IPS DF 4.7 (cell line): Measurements from ENCODE around the gene NCEH1.

ENCODE experiments used
- DNase-seq: peaks from one replicate; pipeline ENCODE4 v3.0.0-alpha.2; 2013; ENCODE audit warnings: low spot score; ENCODE audit errors: extremely low read depth

Gene NCEH1

DNA sequence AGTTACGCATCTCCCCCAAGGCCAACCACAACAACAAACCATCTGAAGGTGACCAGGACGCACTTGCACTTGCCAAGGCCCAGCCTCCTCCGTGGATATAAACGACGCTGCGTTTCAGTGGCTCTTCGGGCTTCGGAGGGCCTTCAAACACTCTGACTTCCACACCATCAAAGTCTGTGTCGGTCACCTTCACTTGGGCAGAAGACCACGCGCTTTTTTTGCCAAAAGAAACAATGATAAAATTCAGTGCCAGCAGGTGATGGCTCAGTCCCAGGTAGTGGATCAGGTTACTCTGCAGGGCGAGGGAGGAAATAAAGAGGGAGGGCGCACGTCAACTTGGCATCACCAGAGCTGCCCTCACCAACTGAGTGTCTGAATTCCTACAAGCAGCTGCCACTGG is 63.0 kb downstream of the NCEH1 start:
- no peak for DNase-seq

DNA sequence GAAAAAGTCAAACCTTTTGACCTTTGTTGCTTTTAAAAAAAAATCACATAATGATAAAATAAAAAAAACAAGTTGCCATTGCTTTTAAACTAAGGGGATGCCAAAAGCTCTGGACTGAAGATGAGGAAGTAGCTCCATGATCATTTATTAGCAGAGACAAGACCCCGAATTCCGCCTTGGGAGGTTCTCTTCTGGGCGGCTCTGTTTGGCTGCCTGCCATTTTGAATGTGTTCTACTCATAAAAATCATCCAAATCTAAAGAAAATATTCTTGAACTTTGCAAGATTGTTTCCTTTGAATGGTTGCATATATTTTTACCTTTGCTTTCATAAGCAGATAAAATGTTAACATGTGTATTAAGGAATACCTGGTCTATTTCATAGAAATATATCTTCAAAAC is 63.8 kb downstream of the NCEH1 start:
- DNase-seq, result no peak

DNA sequence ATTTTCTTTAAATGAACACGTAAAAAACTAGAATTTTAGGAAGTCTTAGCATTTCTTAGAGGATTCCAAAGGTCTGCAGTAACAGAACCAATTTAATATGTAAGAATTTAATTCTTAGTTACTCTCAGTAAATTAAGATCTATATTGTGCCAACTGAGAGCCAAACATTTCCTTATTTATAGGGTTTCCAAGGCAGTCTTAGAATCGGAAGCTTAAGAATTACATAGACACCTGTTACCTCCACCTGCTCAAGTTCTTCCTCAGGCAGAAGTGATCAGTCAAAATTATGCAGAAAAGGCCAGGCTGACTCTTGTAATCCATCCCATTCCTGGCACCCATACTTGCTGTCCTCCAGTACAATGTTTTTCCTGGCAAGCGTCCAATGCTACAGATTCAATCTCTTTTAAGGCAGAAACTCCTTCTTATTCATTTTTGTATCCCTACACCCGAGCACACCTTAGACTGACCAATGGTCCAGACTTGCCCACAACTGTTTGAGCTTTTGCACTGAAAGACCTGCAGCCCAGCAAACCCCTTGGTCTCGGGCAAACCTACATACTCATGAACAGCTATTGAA is 64.3 kb downstream of the NCEH1 start:
- DNase-seq, result no peak

DNA sequence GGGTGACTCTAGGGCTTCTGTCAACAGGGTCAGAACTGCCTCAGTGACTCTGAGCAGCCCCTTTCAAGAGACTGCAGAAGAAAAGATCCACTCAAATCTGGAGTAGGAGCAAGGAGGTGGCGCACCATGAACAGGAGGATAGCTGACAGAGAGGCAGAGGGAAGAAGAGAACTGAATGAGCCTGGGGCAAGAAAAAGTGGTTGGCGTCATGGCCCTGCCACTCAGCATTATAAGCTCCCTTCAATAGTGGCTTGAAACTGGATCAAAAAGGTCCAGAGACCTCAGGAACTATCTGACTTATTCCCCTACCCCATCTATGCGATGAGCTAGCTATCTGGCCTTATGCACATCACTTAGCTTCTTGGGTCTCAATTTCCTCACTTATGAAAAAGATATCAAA is 66.6 kb downstream of the NCEH1 start:
- DNase-seq, result no peak

DNA sequence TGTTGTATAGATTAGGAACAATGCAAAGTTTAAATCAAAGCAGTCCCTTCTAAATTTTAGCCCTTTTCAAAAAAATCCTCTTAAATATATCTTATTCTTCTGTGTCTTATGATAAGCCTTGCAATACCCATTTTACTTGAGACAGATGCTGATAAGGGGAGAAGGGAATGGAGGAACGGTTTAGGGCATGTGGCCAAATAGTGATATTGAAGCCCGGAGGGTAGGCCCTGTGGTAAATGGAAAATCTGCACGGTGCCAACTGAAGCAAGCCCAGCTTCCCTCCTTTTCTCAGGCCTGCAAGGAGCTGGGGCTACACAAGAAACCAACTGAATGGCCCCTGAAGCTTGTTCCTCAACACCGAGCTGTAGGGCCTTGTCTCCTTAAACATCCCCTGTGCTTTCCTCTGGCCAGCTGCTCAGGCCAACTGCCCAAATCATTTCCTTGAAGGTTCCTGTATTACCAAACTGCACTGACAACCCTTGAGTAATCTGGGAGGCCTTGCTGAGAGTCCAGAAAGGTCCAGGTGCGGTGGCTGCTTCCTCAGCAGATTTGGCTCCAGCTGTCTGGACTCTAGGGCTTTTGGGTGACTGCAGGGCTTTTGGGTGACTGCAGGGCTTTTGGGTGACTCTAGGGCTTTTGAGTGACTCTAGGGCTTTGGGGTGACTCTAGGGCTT is 67.2 kb downstream of the NCEH1 start:
- no peak for DNase-seq

DNA sequence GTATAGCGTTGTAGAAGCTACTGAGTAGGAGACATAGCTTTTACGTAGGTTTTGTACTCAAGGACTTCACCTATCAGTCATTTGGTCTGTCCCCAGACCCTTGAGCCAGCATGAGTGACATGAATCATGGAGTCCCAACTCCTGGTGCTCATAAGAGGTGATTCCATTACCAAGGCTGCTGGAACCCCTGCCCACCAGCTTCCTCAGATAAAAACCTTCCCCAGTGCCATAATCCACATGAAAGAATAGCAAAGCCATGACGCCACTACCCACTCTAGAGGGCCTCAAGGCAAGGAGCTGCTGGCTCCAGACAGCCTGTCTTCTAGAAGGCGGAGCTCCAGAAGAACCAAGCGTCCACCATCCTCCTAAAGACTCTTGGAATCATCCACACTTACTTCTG is 69.6 kb downstream of the NCEH1 start:
- DNase-seq, result no peak

DNA sequence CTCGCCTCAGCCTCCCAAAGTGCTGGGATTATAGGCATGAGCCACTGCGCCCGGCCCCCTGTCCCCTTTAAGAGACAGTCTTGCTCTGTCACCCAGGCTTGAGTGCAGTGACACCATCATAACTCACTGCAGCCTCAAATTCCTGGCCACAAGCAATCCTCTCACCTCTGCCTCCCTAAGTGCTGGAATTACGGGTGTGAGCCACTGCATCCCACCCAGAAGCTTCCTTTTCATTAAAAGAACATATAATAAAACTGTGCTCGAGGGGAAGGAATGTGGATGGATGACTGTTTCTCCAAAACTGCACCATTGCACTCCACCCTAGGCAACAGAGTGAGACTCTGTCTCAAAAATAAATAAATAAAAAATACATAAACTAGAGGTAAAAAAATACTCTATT is 70.1 kb downstream of the NCEH1 start:
- no peak for DNase-seq

DNA sequence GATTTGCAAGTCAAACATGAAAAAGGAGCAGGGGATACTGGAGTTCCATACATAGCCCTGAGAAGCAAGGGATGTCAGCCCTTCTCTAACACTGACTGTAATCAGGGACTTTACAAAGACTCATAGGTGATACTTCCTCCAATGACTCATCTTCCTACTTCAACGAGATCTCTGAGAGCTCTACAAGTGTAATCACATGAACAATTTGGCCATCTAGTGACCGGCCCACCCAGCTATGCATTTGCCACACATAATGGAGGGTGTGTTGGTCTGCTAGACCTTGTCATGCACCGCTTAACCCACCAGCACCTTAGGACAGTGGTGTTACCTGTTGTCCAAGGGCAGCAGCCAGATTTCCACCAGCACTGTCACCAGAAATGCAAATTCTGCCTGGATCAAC is 75.3 kb downstream of the NCEH1 start:
- no peak for DNase-seq

DNA sequence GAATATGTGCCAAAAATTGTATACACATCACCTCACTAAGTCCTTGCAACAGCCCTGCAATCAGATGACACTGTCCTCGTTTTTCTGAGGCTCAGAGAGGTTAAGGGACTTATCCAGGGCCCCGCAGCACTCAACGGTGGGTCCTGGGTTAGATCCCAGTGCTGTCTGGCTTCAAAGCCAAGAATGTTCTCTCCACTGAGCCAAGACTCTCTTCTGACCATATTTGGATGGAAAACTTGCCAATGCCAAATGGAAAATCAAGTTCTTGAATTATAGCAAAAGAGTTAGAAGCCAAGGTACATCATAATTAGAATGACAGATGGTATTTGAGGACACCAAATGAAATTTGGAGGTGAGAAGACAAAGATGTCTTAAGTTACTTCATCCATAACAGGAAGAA is 75.9 kb downstream of the NCEH1 start:
- no peak for DNase-seq

DNA sequence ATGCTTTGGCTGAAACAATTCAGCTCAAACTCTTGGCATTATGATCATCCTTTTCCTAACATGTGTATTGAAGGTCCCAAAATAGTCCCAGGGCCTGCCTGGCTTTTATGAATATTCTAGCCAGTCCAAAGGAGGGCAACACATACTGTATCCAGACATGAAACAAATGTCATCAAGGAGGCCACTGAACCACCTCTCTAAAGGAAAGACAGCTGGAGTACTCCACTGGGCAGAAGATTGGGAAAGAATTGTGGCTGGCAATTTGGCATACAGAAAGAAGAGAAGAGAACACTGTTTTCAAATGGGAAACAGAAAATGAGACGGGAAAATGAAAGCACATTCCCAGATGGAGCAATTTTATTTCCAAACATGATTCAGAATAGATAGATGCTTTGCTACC is 80.6 kb downstream of the NCEH1 start:
- no peak for DNase-seq

DNA sequence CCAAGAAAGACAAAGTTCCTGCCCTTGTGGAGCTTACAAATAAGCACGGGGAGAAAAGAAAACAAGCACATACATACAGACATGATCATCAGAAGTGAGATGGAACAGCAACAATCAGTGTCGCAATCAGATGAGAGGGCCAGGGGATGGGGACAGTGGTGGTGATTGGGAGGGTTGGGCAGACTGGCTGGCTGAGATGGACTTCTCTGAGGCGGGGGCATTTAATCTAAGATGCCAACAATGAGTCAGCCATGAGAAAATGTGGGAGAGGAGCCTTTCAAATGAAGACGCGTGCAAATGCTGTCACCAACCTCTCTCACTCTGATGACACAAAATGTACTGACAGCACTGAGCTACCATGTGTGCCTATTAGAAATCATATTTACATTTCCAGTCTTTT is 81.4 kb downstream of the NCEH1 start:
- DNase-seq, result no peak

DNA sequence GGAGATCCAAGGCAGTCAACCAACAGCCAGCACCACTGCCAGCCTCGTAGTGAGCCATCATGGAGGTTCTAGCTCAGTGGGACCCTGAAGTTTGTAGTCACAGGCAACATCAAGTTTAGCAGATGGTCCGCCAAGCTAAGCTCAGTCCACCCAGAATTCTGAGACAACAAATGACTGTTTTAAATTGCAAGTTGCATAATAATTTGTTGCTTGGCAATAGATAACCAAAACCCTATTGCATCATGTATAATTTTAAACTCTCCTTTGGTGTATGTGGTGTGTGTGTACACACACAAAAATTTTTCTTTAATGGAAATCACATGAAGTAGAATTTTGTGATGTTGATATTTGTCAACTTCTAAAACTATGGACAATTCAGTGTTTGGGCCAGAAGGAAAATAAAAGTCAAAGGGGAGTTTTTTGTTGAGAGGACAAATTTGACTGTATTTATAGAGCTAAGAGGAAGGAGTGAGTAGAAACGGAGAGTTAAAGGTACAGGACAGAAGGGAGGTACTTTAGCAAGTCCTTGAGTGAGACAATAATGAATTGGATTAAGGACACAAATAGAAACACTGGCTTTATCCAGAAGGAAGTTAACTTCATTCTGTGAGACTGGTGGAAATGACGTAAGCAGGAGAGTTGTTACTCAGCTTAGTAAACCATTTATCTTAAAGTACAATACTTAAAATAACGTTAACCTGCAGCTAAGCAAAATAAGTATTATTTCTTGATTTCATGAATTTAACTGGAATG is 83.6 kb downstream of the NCEH1 start:
- DNase-seq, result no peak

DNA sequence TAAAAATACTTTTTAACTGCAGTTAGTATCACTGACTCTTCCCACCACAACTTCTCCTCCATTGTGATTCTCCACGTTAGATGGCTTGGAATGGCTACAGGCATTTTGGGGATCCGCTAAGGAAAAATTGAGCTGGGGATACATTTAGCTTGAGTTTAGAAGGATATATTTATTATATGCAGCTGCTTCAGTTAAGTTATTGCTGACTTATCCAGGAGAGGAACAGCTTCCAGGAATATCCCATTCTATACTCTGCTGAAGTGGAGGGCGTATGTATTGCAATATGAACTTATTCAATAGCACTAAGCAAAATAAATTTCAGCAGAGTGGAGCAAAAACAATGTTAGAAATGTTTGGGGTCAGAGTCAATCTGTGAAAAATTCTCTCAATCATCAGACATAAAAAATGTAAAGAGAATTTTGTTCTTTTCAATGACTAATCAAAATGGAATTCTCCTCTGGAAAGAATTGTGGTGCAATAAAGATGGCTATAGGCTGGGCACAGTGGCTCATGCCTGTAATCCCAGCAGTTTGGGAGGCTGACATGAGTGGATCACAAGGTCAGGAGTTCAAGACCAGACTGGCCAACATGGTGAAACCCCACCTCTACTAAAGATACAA is 84.7 kb downstream of the NCEH1 start:
- no peak for DNase-seq

DNA sequence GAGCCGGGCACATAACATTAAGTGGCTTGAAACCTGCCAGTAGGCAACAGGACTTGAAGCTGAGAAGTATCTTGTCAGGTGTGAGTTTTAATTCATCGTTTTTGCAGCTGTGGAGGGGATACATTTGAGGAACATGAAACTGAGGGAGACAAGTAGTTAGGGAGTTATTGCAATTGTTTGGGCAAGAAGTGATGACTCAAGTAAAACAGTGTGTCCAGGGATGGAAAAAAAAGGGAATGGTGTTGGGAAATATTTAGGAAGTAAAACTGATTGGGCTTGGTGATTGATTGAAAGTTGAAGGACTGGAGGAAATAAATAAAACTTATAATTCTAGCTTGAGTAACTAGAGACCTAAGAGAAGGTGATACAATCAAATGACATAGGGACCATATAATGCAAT is 85.5 kb downstream of the NCEH1 start:
- DNase-seq, result no peak

DNA sequence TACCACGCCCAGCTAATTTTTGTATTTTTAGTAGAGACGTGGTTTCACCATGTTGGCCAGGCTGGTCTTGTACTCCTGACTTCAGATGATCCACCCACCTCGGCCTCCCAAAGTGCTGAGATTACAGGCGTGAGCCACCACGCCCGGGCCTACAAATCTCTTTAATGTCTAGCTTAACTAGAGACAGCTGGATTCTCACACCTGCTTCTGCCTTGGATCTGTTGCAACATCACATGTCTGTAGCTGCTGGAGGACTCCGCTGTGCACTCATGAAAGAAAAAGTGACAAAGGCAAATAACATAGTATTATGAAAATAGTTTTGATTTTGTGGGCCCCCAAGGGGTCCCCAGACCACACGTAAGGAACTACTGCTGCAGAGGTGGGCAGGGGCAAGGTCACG is 85.9 kb downstream of the NCEH1 start:
- no peak for DNase-seq

DNA sequence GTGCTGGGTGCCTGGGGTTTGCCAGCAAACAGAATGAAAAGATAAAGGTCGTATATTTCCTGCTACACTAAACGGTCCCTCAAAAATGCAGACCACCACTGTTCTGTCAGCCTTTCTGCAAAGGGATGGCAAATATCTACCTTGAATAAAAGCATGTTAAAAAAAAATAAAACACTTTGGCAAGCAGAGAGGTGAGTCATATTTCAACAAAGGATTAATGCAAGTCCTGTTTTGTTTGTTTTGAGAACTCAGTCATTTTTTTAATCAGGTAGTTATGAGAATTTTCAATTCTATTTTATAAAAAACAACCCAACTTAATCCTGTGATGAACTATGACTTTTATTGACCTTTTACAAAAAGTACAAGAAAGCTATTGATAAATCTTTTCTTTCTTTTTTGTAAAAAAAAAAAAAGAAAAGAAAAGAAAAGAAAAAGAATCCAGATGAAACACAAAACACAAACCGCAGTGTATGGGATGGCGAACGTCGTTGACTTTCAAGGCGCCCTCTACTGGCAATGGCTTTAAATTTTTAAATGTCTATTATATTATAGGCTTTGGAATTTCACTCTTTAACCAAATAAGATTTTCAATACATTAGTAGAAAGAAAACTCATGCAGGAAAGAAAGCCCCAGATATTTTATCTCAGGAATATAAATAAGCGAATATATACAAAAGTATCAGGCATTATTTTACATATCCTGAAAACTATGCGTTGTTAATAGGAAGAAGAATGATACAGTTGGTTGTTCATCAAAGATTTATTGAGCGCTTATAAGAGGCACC is 87.8 kb downstream of the NCEH1 start:
- no peak for DNase-seq

DNA sequence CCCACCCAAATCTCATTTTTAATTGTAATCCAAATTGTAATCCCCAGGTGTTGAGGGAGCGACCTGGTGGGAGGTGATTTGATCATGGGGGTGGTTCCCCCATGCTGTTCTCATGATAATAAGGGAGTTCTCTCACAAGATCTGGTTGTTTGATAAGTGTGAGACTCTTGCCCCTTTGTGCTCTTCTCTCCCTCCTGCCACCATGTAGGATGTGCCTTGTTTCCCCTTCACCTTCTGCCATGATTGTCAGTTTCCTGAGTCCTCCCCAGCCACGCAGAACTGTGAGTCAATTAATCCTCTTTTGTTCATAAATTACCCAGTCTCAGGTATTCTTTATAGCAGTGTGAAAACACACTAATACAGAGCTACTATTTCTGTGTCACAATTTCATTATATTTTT is 88.7 kb downstream of the NCEH1 start:
- DNase-seq, result no peak

DNA sequence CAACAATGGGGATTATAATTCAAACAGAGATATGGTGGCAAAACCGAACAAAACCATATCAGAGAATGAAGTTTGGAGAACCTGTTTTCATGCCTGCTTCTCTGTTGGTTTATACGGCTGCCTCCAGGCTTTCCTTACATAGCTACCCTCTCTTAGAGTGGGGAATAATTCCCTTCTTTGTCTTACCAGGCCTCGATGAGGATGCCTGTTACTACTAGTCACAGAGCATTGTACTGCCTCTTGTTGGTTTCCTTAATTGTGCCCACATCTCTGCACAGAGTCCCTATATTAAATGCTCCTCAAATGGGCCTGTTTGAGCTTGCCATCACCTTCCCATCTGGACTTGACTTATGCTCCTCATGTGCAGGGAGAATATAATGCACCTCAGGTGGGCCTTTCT is 92.9 kb downstream of the NCEH1 start:
- no peak for DNase-seq

DNA sequence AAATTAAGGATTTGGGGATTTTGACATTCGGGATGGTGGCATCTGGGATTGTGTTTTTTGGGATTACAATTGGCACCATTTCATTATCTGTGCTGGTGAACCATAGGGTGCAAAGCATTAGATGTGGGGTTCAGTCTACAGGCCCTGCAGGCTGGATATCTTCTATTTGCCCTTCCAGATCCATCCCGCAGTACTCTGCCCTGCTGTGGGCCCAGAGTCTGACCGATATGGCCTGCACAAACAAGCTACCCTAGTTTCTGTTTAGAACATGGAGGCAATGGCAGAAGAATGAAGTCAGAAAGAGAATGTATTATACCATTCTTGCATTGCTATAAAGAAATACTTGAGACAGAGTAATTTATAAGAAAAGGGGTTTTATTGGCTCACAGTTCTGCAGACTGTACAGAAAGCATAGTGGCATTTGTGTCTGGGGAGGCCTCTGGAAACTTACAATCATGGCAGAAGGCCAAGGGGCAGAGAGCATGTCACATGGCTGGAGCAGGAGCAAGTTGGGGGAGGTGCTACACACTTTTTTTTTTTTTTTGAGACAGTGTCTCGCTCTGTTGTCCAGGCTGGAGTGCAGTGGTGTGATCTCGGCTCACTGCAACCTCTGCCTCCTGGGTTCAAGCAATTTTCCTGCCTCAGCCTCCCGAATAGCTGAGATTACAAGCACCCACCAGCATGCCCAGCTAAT is 93.7 kb downstream of the NCEH1 start:
- DNase-seq, result no peak

DNA sequence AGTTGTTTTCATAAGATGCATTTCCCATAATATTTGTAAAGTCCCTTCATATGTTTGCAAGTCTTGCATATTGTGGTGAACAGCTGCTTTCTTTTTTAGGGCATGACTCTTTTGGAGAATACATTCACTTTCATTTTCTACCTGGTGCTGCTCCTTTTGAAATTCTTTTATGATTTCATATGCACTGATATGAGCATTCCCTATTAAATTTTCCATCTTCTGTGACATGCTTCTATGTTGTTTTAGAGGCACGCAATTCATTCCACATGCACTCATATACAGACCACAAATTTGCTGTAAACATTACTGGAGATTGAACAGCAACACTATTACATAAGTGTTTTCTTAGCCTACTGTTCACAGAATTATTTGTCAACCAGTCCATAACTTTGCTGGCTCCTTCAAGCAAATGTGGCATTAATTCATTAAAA is 94.8 kb downstream of the NCEH1 start:
- no peak for DNase-seq

DNA sequence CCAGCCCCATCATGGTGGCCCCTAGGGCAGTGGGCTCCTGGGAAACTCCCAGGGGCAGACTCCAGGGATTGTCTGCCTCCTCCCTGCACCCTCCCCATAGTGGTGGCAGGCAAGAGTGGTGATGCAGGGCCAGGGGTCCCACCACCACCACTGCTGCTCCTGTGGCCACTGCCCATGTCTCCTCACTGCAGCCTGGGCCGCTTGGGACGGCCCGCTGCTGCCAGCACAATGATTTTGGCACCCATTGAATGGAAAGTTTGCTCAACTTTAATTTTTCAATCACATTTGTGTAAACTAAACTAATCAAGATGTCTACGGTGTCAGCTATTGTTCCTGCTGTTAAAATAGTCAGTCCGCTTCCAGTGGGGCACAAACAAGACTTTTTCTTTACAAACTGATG is 95.6 kb downstream of the NCEH1 start:
- no peak for DNase-seq
